ENCODE results near the gene CFAP70. TPM values are rescaled to one million over a fixed set of nuclear protein-coding genes. Genes with fewer than 3 reads are reported as not detected.
A peak's percentile ranks its signal among the peaks of the same experiment; 100 is the strongest.

The CFAP70 gene
- total RNA-seq, 1 experiment from 2014 or later = 0.29 TPM

DNA sequence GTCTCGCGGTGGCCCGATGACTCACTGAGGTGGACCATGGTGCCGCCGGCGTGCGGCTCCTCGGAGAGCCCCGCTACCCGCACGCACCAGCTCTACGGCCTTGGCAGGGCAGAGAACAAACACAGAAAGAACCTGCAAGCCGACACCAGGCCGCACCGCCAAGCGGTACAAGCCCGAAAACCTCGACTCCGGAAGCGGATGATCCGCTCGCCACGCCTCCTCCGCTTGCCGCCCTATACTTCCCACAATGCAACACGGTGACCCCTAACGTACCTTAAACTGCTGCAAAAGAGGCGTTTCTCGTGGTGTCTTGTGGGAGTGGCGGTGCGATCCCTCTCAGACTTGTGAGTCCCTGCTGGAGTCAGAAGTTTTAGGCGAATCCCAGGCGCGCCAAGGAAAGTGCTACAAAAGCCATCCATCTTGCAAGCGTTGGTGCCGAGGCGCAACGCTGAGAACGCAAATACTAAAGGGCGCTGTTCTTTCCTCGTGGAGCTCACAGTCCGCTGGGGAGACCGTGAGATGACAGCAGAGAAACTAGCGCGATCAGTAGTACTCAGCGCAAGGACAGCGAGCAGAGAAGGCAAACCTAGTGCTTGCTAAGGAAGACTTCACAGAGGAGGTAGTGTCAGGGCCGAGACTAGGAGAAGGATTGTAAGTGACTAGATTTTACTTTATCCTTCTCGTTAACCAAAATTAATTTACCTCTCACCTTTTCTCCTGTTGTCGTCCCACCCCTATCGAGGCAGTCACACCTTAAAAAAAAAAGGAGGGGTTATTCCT is 106.0 kb downstream of the CFAP70 start, which contains the start of gene MRPS16:
MRPS16 (minus strand) TSS at position 200 of the 780 bp plus-strand sequence; CDS start at position 38, 162 bp downstream.
- peak; percentile 96 for DNase-seq (ENCODE audit: low read depth)

GRCh38 chr10:73251683-73252444 is 106.8 kb downstream of the CFAP70 start:
- DNase-seq (ENCODE audit: low read depth) = peak; percentile 11

DNA sequence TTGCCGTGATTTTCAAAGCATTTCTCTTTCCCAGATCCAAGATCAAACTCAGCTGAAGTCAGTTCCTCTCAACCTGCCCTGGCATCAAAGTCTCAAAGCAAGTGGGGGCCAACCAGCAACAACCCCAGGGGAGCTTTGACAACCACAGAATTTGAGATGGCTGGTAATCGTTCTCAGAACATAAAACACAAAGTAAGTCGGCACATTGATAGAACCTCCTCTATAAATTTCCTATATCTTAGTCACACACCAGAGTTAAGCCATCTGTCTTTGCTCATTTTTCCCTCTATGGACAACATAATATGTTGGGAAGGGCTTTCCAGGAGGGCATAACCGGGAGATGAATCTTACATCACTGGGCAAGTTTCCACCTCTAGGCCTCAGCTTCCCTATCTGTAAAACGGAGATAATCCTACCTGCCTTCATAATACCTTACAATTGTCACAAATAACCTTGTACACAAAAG is 110.4 kb downstream of the CFAP70 start:
- no peak for DNase-seq (ENCODE audit: low read depth)

- DNase-seq (ENCODE audit: low read depth) = no peak
These were observed 111.0 kb downstream of the CFAP70 start for GRCh38 chr10:73247509-73248258.

GRCh38 chr10:73246646-73247508 is 111.8 kb downstream of the CFAP70 start, which contains the start of gene DNAJC9:
TSS of gene DNAJC9 (minus strand) at chr10:73247255. CDS start at chr10:73247189, 66 bp downstream.
- peak; percentile 96 for DNase-seq (ENCODE audit: low read depth)

DNA sequence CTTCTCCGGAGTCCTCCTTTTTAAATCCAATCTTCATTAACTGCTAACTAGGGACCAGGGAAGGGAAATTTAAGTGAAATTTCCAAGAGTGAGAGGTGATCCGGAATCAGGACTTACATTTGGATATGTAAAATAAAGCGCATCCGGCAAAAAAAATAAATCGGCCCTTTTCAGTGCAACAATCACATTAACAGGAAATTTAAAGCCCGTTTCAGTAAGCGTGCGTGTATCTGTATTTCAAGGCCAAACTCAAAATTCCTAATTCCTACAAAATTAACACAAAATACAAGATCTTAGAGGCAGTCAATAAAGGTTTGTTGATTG is 112.4 kb downstream of the CFAP70 start:
- DNase-seq (ENCODE audit: low read depth) = no peak

DNA sequence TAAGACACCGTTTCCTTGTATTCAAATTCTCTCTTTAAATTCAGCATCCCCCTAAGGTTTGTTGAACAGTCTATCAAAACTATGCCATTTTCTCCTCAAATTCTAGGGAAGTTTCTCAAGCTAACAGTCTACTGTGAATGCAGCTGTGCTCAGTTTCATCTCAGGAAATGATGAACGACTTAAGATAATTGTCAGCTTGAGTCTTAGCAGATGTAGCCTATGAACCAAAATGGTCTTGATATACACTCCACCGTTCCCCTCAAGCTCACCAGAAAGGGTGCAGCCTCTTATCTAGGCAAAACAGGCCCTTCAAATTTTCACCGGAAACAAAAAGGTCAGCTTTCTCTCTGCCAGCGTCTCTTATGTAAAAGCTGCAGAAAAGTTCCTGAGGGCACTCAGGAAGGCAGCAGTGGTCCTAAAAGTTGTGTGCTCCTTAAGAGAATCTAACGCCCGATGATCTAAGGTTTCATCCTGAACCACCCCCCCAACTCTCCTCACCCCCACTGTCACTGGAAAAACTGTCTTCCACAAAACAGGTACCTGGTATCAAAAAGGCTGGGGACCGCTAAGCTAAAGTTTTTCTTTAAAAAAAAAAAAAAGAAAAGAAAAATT is 113.7 kb downstream of the CFAP70 start:
- no peak for DNase-seq (ENCODE audit: low read depth)

DNA sequence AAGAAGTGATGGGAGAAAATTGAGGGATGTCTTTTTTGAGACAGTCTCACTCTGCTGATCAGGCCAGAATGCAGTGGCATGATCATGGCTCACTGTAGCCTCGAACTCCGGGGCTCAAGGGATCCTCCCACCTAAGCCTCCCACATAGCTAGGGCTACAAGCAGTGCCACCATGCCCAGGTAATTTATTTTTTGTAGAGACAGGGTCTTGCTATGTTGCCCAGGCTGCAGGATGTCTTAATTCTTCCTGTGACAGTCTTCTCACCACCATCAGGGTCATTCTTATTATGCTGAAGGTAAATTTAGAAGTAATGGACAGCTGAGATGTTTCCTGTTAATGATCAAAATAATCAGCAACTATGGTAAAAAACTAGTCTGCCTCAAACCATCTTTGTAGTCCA is 118.8 kb downstream of the CFAP70 start:
- no peak for DNase-seq (ENCODE audit: low read depth)

DNA sequence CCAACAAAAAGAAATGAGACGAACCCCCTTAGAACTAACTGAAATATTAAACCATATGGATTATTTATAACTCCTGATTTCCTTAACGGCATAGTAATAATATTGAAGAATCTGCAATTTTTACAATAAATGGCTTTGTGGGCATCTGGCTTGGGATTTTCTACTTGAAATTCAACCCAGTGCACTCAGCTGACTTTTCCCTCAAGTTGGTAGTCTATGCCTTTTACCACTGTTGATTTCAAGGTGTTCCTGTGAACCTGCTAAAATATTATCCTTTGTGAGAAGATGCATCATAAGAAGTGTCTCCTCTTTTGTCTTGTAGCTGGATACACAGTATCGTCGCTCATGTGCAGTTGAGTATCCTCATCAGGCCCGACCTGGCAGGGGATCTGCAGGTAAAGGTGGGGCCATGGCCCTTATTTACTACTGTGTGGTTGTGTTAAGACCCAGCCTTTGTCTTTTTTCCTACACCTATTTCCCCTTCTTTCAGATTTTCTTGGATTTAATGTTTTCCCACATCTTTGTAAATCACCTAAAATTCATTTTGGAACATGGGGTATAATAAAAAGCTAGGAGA is 119.6 kb downstream of the CFAP70 start:
- DNase-seq (ENCODE audit: low read depth) = no peak

- no peak for DNase-seq (ENCODE audit: low read depth)
These were observed 124.0 kb downstream of the CFAP70 start for GRCh38 chr10:73234695-73235094.

DNA sequence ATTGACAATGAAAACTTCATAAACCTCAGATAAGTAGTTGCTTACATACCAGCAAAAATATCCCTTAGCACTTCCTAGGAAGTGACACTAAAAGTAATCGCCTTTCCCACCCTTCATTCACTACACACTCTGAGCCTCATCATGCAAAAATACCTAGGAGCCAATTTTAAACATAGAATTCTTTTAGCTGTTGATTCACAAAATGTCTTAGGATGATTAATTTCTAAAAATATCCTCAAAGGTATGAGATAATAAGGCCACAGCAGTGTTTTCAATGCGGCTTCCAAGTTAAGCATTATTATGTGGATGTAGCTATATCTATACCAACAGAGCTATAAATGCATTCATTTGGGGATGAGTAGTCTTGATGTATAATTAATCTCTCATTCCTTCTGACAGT is 124.8 kb downstream of the CFAP70 start:
- no peak for DNase-seq (ENCODE audit: low read depth)

DNA sequence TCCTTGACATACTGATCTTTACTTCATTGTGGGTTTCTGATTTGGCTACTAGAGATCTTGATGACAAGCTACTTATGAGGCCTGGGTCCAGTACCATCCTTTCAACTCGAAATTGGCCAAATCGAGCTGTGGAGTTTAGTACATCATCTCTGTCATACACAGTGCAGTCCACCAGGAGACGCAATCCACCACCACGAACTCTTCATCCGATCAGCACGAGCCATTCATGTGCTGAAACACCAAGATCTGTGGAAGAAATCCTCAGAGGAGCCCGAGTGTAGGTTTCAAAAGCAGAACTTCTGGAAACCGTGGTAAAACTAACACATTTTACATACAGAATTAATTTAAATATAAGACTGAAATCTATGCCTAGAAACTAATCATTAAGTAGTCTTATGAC is 125.8 kb downstream of the CFAP70 start:
- DNase-seq (ENCODE audit: low read depth) = no peak

DNA sequence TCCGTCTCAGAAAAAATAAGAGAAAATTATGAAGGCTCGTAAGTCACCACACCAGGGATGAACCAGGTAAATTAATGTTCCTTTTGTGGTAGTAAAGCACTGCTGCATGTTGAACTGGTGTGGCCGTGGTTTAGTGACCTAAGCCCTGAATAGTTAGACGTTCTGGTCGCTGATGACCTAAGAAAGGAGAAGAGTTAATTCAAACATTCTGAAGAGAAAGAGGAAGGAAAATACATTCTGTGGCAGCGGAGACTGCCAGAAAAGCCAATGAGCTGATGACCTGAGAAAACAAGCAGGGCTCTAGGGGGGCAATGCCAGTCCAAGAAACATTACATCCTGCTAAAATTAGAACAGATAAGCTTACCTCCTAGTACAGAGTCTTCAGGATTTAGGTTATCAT is 129.1 kb downstream of the CFAP70 start:
- DNase-seq (ENCODE audit: low read depth) = no peak

DNA sequence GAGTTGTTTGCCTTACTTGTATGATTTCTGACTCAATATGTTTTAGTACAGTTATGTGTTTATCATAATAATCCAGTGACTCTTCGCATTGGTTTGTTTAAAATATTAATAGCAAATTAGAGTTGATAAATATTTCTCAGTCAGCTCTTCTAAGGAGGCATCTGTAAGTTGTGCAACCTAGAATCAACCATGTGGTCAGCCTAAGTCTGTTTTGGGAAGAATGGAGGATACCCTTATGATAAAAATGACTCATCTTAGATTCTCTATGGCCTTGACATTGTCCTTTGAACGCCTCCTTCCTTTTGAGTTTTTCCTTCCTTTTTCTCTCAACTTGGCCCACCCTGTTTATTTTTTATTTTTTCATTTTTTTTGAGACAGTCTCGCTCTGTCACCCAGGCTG is 130.4 kb downstream of the CFAP70 start:
- no peak for DNase-seq (ENCODE audit: low read depth)

- no peak for DNase-seq (ENCODE audit: low read depth)
These were observed 132.0 kb downstream of the CFAP70 start for GRCh38 chr10:73226663-73227062.

GRCh38 chr10:73225518-73225917 is 133.1 kb downstream of the CFAP70 start:
- DNase-seq (ENCODE audit: low read depth) = no peak

GRCh38 chr10:73220989-73221388 is 137.7 kb downstream of the CFAP70 start:
- no peak for DNase-seq (ENCODE audit: low read depth)

DNA sequence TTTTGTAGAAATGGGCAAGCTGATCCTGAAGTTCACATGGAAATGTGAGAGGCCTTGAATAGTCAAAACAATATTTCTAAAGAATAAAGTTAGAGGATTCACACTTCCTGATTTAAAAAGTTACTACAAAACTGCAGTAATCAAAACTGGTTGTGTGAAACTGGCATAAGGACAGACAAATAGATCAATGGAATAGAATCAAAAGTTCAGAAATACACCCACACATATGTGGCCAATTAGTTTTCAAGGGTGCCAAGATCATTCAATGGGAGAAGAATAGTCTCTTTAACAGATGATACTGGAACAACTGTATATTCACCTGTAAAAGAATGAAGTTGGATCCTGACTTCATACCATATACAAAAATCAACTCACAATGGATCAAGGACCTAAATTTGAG is 139.3 kb downstream of the CFAP70 start:
- no peak for DNase-seq (ENCODE audit: low read depth)

- DNase-seq (ENCODE audit: low read depth) = no peak
These were observed 140.1 kb downstream of the CFAP70 start for GRCh38 chr10:73218431-73219191.

- no peak for DNase-seq (ENCODE audit: low read depth)
These were observed 141.0 kb downstream of the CFAP70 start for GRCh38 chr10:73217628-73218027.

All from Daoy (cell line).